Activated CD4-positive, alpha-beta T cell treated with anti-CD3 and anti-CD28 coated beads, Interleukin-2, Interleukin-6, amounts not matched to agents 100 ng/mL and 50 ng/mL, durations not matched to agents 16 hours and 8 hours (primary cell): ENCODE data around the gene CLDN18.
A peak's percentile ranks its signal among the peaks of the same experiment; 100 is the strongest.

Experiments used
- DNase-seq: peaks from one replicate; pipeline ENCODE4 v3.0.0-alpha.2; 2020

Gene CLDN18

GRCh38 chr3:138027821-138028220 lies 17.9 kb downstream of the CLDN18 start:
- no peak for DNase-seq

- DNase-seq, result no peak
These were observed 20.8 kb downstream of the CLDN18 start for GRCh38 chr3:138030734-138031280.

GRCh38 chr3:138031536-138031935 lies 21.6 kb downstream of the CLDN18 start:
- no peak for DNase-seq

- no peak for DNase-seq
These were observed 22.6 kb downstream of the CLDN18 start for GRCh38 chr3:138032567-138032966.

GRCh38 chr3:138033202-138033691 lies 23.3 kb downstream of the CLDN18 start:
- DNase-seq, result no peak

GRCh38 chr3:138034918-138035317 lies 25.0 kb downstream of the CLDN18 start:
- no peak for DNase-seq

- DNase-seq, result no peak
These were observed 26.6 kb downstream of the CLDN18 start for GRCh38 chr3:138036572-138036971.

- DNase-seq, result no peak
These were observed 28.9 kb downstream of the CLDN18 start for GRCh38 chr3:138038725-138039462.

- DNase-seq, result no peak
These were observed 32.1 kb downstream of the CLDN18 start for GRCh38 chr3:138042043-138042442.

- DNase-seq, result no peak
These were observed 33.5 kb downstream of the CLDN18 start for GRCh38 chr3:138043266-138044029.

- no peak for DNase-seq
These were observed 36.1 kb downstream of the CLDN18 start for GRCh38 chr3:138046085-138046484.

GRCh38 chr3:138046955-138047354 lies 37.0 kb downstream of the CLDN18 start:
- DNase-seq, result peak; percentile 17

GRCh38 chr3:138047596-138048158 lies 37.7 kb downstream of the CLDN18 start:
- no peak for DNase-seq

GRCh38 chr3:138049157-138049919 lies 39.4 kb downstream of the CLDN18 start:
- DNase-seq, result no peak

- peak; percentile 38 for DNase-seq
These were observed 42.2 kb downstream of the CLDN18 start for GRCh38 chr3:138051947-138052802.

GRCh38 chr3:138054057-138054456 lies 44.1 kb downstream of the CLDN18 start:
- DNase-seq, result no peak

GRCh38 chr3:138057384-138057783 lies 47.4 kb downstream of the CLDN18 start:
- DNase-seq, result no peak

- DNase-seq, result no peak
These were observed 49.3 kb downstream of the CLDN18 start for GRCh38 chr3:138059261-138059660.

- no peak for DNase-seq
These were observed 50.8 kb downstream of the CLDN18 start for GRCh38 chr3:138060792-138061191.

GRCh38 chr3:138062037-138062436 lies 52.1 kb downstream of the CLDN18 start:
- no peak for DNase-seq

- no peak for DNase-seq
These were observed 52.7 kb downstream of the CLDN18 start for GRCh38 chr3:138062626-138063025.

- DNase-seq, result no peak
These were observed 53.5 kb downstream of the CLDN18 start for GRCh38 chr3:138063416-138063815.
